Tibial nerve (tissue), 4 donors: ENCODE data around the gene ALPP.

ENCODE experiments used
- EP300 ChIP-seq, 2 donors: sonication (generic); formaldehyde crosslinking; IDR thresholded peaks; one replicate each; pipeline ENCODE4 v1.6.1; 2017; ENCODE audit warnings: antibody characterized with exemption in 2 of 2, mild to moderate bottlenecking in 1 of 2
- POLR2A ChIP-seq, 2 donors: fragments of 450-650 bp; IDR thresholded peaks; one replicate each; pipeline ENCODE4 v1.6.1; 2017; ENCODE audit warnings: antibody characterized with exemption in 2 of 2, mild to moderate bottlenecking in 2 of 2, moderate library complexity in 2 of 2
- TF ChIP-seq, protein P1 (sequence below), 5 experiments: fragments of 200-600 bp in 3 of 5; fragments of 450-650 bp in 2 of 5; sonication (generic) in 3 of 5; IDR thresholded peaks; one replicate each; pipeline ENCODE4 v1.5.1; 2016 to 2019; ENCODE audit warnings: antibody characterized with exemption in 5 of 5, mild to moderate bottlenecking in 3 of 5, moderate library complexity in 2 of 5

DNA sequence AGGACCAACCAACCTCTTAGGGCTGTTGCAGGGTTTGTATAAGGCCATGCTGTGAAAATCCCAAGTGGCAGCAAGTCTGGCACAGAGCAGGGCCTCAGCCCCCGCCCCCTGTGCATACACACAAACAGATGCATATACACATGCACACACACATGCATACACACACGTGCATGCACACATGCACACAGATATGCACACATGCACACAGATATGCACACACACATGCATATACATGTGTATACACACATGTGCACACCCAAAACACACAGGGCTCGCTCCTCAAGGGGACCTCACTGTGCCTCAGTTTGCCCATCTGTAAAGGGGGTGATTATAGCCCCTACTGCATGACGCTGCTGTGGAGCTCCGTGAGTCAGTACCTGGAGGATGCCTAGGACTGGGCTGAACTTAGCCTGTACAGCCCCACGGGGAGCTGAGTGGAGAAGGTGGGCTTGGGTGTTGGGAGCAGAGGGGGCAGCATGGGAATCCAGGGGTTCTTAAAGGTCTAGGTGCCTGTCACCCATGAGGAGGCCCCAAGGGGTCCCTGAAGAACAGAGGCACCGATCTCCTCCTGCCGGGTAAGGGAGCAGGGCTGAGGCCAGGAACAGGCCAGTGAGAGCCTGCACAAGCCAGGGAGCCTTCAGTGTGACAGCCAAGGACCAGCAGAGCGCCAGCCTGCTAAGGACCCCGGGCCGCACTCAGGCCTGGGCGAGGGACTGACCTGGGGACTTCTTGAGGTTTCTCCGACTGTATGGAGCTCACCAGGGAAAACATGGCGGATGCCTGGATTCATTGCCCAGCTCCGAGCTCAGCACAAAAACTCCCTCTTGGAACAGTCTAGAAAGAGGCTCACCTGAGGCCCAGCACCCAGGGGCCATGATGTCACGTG, 53.4 kb downstream of the ALPP start:
- TF ChIP-seq POLR2A (IDR thresholded peaks at IDR 0.05): no peak
- TF ChIP-seq, protein P1, sequence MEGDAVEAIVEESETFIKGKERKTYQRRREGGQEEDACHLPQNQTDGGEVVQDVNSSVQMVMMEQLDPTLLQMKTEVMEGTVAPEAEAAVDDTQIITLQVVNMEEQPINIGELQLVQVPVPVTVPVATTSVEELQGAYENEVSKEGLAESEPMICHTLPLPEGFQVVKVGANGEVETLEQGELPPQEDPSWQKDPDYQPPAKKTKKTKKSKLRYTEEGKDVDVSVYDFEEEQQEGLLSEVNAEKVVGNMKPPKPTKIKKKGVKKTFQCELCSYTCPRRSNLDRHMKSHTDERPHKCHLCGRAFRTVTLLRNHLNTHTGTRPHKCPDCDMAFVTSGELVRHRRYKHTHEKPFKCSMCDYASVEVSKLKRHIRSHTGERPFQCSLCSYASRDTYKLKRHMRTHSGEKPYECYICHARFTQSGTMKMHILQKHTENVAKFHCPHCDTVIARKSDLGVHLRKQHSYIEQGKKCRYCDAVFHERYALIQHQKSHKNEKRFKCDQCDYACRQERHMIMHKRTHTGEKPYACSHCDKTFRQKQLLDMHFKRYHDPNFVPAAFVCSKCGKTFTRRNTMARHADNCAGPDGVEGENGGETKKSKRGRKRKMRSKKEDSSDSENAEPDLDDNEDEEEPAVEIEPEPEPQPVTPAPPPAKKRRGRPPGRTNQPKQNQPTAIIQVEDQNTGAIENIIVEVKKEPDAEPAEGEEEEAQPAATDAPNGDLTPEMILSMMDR (IDR thresholded peaks at IDR 0.05): no peak
- no peak for TF ChIP-seq EP300 (IDR thresholded peaks at IDR 0.05)
